NCI-H460 (cell line): ENCODE results near the gene C5. TPM values are rescaled to one million over a fixed set of nuclear protein-coding genes. Genes with fewer than 3 reads are reported as not detected.
"Not testable (repeated sequence)": the region's sequence is repeated elsewhere in the genome, so short reads cannot be mapped to it uniquely, and the experiment has no call there.

Experiments
- DNase-seq: peaks from one replicate; pipeline ENCODE4 v3.0.0-alpha.2; 2016; ENCODE audit warnings: low read depth; ENCODE audit errors: extremely low read depth
- total RNA-seq: library from RNA; depleted of rRNA; stranded (reverse); fragments of >200 nt; shearing (Covaris generic); gene quantifications from 2 replicates; pipeline ENCODE4 v1.2.3, GENCODE V29; 2014

C5 gene
- total RNA-seq, 1 experiment from 2014 or later: 0.94 TPM

DNA sequence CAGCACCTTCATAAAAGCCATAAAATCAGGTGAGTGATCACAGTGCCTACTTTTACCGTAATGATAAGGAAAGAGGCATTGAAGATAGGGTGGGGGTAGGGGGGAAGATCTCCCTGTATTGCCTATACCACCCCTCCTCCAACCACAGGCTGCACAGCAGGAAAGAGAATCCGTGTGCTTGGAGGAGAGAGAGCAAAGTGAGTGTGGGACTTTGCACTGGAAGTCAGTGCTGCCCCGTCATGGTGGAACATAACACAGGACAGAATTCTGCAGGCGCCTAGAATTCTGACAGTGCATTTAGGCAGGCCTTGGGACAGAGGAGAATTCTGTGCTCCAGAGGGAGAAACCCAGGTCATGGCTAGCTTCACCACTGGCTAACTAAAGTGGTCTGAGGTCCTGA lies 3.5 kb upstream of the C5 start:
- no peak for DNase-seq

DNA sequence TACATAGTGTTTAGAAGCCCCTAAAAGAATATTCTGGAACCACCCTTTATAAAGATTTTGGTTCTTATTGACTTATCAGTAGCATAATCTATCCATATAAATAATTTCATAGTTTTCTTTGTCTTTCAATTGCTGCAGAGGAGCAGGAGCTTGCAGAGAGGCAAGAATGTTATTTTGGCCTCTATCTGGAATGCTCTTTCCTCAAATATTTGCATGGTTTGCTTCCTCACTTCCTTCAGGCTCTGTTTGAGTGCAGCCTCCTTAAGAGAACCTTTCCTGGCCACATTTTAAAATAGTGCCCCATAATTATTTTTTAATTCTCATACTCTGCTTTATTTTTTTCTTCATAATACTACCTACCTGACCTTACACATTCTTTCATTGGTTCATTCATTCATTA lies 1.5 kb downstream of the C5 start:
- DNase-seq: no peak

DNA sequence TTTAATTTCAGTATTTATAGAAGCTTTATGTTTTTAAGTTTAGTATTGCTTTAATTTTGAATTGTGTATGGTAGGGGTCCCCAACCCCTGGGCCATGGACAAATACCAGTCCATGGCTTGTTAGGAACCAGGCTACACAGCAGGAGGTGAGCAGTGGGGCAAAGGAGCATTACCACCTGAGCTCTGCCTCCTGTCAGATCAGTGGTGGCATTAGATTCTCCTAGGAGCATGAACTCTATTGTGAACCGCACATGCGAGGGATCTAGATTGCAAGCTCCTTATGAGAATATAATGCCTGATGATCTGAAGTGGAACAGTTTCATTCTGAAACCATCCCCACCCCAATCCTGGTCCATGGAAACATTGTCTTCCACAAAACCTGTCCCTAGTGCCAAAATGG lies 1.9 kb downstream of the C5 start:
- DNase-seq: no peak

DNA sequence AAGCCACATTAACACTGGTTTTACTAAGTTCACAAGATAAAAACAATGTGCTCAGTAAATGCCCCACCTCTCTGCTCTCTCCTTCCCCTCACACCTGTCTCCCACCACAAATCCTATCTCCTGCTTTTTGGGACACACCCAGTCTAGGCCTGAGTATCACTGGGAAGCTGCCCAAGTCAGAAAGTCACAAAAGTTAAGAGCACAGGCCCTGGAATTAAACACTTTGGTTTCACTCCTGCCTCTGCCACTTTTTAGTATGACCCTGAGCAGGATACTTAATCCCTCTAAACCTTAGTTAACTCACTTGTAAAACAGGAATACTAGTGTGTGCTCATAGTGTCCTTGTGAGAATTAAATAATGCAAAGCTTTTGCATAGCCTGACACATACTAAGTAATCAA lies 11.3 kb downstream of the C5 start:
- no peak for DNase-seq

DNA sequence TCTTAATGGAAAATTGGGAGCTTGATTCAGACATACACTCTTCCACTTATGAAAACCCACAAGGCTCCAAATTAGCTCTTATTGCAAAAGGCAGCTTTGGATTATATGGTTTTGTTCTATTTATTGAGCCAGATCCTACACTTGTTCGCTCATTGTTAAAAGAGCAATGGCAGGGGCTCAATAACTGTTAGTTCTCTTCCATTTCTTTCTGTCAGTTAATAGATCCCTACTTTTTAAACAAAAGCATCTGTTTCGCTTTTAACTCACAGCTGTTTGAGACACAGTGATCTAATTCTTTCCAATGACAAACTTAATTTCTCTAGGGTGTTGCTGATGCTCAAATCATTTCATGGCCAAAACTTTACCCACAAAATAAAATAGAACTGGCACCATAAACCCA lies 11.7 kb downstream of the C5 start:
- no peak for DNase-seq

DNA sequence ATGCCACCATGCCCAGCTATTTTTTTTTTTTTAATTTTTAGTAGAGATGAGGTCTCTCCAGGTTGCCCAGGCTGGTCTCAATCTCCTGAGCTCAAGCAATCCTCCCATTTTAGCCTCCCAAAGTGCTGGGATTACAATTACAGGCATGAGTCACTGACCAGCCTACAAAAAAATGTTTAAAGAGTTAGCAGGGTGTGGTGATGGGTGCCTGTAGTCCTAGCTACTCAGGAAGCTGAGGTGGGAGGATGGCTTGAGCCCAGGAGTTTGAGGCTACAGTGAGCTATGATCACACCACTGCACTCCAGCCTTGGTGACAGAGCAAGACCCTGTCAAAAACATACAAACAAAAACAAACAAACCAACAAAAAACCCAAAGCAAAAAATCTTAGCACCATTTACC lies 14.4 kb downstream of the C5 start:
- DNase-seq: not testable (repeated sequence)

DNA sequence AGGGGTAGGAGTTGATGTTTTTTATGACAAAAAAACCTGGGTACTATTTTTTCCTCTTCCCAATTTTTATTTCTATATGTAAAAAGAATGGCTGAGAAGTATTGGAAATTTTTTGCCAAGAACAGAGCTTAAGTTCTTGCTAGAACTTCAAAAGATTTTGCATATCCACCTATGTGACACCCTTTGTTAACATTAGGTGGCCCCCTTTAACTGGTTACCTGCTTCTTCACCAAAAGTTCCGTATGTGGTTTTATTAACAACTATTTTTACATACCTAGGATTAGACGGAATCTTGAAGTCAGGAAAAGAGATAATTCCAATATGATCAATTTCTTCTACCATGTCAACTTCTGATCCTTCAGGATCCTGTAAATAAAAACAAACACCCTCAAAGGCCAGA lies 15.5 kb downstream of the C5 start:
- no peak for DNase-seq

DNA sequence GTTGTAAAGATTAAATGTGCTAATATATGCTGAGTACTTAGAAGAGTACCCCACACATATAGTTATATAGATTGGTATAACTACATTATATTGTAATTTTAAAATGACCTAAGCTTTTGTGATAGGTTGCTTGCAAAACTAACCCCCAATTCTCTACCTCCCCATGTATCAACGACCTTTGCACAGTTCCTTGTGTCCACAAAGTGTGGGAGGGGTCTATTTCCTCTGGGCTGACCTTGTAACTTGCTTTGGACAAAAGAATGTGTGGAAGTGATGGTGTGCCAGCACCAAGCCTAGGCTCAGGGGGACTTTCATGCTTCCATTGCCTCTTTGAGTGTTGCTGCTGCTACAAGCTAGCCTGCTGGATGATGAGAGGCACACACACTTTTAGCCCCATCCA lies 20.6 kb downstream of the C5 start:
- DNase-seq: no peak

DNA sequence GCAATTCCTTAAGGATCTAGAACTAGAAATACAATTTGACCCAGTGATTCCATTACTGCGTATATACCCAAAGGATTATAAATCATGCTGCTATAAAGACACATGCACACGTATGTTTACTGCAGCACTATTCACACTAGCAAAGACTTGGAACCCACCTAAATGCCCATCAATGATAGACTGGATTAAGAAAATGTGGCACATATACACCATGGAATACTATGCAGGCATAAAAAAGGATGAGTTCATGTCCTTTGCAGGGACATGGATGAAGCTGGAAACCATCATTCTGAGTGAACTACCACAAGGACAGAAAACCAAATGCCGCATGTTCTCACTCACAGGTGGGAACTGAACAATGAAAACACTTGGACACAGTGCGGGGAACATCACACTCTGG lies 21.8 kb downstream of the C5 start:
- not testable (repeated sequence) for DNase-seq

DNA sequence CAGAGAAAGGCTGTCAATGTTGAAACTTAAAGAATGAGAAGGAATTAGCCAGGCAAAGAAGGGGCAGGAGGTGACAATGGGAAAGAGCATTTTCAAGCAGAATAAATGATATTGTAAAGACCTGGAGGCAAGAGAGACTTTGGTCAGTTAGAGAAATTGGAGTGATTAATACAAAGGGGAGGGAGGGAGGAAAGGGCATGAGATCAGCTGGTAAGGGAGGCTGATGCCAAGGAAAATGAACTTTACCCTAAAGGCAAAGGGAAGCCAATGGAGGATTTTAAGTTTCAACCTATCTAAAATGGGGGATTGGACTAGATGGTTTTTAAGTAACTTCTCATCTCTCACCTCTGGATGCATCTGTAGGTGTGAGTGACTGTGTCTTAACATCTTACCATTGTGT lies 23.3 kb downstream of the C5 start:
- no peak for DNase-seq

DNA sequence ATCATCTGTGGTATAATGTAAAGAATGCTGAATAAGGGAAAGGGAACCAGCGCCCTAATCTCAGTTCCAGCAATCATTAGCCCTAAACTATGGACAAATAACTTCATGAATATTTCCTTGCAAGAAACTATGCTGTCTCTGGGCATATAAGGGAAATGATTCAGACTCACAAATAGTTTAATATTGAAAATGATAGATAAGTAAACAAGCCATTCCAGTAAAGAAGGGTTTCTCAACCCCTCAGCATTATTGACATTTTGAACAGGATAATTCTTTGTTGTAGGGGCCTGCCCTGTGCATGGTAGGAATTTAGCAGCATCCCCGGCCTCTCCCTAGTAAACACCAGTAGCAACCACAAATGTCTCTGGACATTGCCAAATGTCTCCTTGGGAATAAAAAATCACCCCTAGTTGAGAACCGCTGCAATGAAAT lies 23.8 kb downstream of the C5 start:
- DNase-seq: peak; percentile 53

DNA sequence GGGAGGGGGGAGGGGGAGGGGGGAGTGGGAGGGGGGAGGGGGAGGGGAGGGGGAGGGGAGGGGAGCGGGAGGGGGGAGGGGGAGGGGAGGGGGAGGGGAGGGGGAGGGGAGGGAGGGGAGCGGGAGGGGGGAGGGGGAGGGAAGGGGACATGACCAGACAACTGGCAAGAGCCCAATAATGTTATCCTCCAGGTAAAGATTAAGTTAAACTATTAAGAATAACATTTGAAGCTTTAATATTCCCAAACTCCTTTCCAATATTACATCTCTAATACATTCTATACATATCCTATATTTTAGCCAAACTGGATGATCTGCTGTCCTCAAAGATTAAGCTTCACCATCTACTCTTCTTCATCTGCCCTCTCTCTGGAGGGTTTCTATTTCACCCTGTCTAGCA lies 25.8 kb downstream of the C5 start:
- DNase-seq: no peak

DNA sequence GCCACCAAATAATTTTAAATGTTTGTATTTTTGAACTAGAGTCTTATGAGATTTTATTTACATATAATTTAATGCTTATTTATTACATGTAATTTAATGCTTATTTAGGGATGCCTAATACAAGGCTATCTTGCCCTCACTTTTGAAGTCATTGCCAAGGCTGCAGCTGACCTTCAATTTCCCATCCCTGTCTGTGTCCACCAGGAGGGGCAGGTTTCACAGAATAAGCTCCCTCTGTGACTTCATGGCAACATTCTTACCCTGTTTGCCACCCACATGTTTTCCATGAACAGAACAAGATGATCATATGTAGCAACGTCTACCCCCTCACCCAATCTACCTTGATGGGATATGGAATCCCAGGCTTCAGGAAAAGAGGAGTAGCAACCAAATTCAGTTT lies 27.0 kb downstream of the C5 start:
- DNase-seq: peak; percentile 13

DNA sequence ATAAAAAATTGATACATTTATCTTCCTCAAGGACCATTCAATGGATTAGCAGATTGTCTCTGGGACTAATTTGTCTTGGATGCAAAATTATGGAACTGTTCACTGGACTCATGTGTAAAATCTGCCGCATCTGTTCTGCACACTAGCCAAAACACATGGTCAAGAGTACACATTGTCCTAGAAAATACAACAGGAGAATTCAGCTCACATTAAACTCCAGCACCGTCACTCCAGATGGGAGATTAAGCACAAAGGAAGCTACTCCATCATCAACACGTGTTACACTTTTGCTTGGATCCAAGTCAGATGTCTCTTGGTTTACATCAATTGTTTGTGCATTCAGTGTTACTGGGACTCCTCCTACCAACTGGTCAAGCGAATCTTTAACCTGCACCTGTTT lies 28.8 kb downstream of the C5 start:
- no peak for DNase-seq

DNA sequence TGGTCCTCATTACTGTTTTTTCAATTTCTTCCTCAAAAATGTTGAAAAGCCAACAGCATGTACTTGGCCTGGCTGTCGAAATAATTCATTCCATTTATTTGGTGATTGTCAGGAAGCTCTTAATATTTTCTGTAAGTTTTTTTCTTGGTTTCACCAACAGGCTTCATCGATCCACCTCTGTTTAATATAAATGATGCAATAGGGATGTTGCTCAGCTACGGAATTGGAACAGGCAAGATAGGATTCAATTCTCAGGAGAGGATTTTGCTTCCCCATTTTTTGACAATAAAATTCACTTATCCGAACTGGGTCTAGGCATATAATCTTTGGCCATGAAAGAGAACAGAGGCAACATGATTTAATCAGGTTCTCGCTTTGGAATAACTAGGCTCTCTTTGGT lies 30.8 kb downstream of the C5 start:
- no peak for DNase-seq

DNA sequence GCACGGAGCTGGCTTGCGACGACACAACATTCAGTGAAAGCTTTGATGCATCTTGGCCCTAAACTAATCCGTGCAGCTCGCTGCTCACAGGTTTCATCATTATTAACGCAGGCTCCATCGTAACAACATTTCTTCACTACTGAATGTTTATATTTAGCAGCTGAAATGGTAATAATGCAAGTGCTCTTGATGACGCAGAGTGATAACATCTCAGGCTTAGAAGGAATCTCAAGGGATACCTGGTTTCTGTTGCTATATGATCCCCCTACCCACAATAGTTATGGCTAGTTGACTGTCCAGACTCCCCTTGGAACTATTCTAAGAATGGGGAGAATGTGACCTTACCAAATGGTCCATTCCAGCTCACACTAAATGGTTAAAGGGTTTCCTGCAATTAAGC lies 36.2 kb downstream of the C5 start:
- no peak for DNase-seq

DNA sequence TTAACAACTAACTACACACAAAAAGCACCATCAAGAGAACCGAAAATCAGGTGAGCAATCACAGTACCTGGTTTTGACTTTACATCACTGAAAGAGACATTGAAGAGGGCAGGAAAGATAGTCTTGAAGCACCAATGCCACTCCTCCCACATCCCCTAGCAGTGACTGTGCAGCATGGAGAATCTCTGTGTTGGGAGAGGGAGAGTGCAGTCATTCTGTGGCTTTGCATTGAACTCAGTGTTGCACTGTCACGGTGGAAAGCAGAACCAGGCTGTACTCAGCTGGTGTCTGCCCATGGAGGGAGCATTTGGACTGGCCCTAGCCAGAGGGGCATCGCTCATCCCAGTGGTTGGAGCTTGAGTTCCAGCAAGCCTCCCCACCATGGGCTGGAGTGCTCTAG lies 40.4 kb downstream of the C5 start:
- no peak for DNase-seq

DNA sequence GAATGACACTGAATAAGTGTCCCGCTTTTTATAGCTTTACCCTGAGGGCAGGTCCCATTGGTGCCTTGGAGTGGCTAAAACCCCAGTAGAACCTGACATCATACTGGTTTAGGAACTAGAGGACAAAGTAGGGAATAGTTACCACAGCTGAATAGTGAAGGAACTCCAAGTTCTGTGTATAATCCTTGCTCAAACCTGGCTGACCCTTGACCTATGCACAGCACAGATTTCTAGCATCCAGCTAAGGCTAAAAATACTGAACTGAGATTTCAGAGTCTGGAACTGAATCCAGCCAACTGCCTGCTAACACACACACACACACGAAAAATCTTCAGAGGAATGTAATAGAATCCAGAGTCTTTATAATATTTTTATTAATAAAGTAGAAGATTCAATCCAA lies 50.8 kb downstream of the C5 start:
- no peak for DNase-seq

DNA sequence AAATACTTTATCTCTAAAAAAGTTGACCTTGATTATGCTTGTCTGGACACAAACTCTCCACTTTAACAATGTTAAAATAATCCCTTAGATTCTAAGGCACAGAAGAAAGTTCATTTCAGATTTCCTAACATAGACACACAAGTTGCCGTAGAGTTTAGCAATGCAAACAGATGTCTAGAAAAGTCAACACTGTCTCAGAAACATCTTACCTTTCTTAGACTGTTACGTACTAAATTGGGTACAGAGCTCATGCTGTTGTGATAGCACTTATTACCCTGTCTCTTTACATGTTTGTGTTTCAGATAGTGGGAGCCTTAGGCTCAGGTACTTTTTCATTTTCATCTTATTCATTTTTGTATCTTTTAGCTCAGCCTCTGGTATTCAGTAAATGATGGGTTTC lies 52.0 kb downstream of the C5 start:
- no peak for DNase-seq

DNA sequence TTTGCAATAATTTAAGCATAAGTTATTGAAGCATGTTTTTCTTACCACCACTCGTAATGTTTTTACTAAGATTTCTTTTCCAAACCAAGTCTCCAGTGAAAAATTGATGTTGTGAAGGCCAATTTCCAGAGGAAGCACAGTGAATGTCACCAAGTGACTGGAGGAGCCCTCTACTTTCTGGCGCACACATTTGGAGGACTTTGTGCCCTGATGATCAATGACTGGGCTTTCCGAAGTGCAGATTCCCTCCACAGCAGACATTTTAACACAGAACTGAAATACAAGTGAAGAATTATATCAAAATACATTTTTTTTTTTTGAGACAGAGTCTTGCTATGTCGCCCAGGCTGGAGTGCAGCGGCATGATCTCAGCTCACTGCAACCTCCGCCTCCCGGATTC lies 52.6 kb downstream of the C5 start:
- no peak for DNase-seq

DNA sequence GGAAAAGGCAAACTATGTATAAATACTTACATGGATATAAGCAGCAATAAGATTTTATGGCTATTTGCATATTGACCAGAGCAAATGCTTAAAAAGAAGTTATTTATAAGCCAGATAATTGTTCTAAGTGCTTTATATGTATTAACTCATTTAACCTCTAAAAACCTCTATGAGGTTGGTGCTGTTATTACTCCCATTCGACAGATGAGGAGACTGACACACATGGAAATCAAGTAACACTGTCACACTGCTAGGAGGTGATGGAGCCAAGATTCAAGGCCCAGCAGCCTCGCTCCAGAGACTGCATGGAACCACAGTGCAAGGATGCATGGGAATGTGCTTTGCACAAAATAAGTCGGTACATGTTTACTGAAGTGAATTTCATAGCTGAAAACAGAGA lies 53.7 kb downstream of the C5 start:
- DNase-seq: no peak

DNA sequence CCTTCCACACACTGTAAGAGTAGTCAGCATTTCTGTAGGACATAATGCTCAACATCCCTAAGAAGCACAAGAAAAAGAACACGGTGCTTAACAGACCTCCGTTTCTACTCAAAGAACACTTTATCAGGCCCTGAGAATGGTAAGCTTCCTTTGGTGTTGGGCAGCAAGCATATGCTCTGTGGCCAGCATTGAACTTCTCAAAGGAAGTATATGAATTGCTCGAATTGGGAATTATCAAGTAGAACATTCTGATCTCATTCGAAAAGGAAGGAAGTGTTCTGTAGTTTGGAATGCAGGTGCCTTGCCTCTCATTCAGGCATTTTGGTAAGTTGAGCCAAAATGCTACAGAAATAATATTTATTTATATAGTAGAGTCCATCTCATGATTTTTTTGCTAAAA lies 61.0 kb downstream of the C5 start:
- DNase-seq: no peak

DNA sequence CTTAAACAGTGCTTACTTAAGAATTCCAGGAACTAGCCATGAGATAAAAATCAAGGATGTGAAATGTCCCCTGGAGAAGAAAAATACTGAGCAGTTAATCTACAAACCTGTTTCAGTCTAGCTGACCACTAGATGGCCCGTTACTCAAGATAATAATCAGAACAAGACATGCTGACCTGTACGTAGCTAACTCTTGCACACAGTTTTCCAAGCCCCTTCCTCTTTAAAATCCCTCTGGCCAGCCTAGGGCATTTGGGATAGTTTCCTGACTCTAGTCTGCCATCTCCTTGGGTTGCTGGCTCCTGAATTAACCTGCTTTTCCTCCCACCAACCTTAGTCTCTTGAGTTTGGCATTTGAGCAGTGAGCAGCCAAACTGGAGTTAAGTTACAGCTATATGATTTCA lies 64.3 kb downstream of the C5 start:
- peak; percentile 59 for DNase-seq

DNA sequence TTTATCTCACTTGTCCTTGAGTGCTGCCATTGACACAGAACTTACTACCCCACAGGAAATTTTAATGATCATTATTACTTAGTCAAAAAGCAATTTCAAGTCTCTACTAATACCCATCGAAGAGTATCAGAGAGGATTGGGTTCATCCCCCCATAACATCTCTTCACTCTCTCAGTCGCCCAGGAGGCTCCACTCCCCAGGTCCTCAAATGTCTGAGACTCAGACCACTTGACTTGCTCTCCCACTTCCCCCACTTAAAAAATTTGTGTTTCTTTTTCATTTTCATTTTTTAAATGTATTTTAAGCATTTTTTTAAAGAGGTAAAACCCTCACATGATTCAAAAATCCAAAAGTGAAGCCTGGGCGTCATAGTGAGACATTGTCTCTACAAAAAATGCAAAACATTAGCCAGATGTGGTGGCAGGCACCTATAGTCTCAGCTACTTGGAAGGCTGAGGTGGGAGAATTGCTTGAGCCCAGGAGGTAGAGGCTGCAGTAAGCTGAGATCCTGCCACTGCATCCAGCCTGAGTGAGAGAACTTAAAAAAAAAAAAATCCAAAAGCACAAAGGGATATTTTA lies 66.7 kb downstream of the C5 start:
- DNase-seq: no peak
